Gastrocnemius medialis (tissue), 4 donors: ENCODE measurements around the gene RNF168.

Source experiments
- CTCF ChIP-seq, 5 experiments: fragments of 450-650 bp in 3 of 5; fragments of 200-600 bp in 2 of 5; sonication (generic) in 2 of 5; IDR thresholded peaks in 4 of 5; conservative IDR thresholded peaks in 1 of 5; 1 replicate in 4 of 5; 2 replicates in 1 of 5; pipeline ENCODE4 v1.5.1; 2016 to 2019; ENCODE audit warnings: antibody characterized with exemption in 5 of 5, mild to moderate bottlenecking in 3 of 5, moderate library complexity in 3 of 5
- POLR2A ChIP-seq, 2 donors: fragments of 450-650 bp; IDR thresholded peaks; one replicate each; pipeline ENCODE4 v1.6.1; 2017; ENCODE audit warnings: antibody characterized with exemption in 2 of 2, mild to moderate bottlenecking in 2 of 2, moderate library complexity in 2 of 2

GRCh38 chr3:196432137-196432879, 71.3 kb downstream of the RNF168 start, which contains the start of gene UBXN7:
- TF ChIP-seq CTCF (IDR thresholded peaks at IDR 0.05 in 4 of 5, conservative IDR thresholded peaks at IDR 0.05 in 1 of 5) (no peak), POLR2A (IDR thresholded peaks at IDR 0.05) (peak; percentile 81 to 89)
